Measurements from ENCODE around the gene RNGTT. TPM values are rescaled to one million over a fixed set of nuclear protein-coding genes. Genes with fewer than 3 reads are reported as not detected.
A peak's percentile ranks its signal among the peaks of the same experiment; 100 is the strongest.

Gene RNGTT
- total and polyA plus RNA-seq, 10 of the 15 experiments (the other 5 are each of a cell fraction or from before 2014, with no cell fraction given): 7.7 to 30.4 (median 22.2) TPM

GRCh38 chr6:88566746-88567534 is 396.5 kb downstream of the RNGTT start (continued):
- peak; percentile 27; the same call in 1 of the 2 replicates for TF ChIP-seq CREB1 (IDR thresholded peaks at IDR 0.05; ENCODE audit: low read depth)
- no peak for TF ChIP-seq CEBPZ (IDR thresholded peaks at IDR 0.05; ENCODE audit: low read depth, low read length)
- TF ChIP-seq TCF7 (IDR thresholded peaks at IDR 0.05; ENCODE audit: borderline replicate concordance): no peak
- peak; percentile 73; the same call in 1 of the 2 replicates for TF ChIP-seq NFIC (IDR thresholded peaks at IDR 0.05; ENCODE audit: low read depth, low read length)
- TF ChIP-seq MTA3 (IDR thresholded peaks at IDR 0.05; ENCODE audit: borderline replicate concordance, low read length): no peak
- TF ChIP-seq USF2 (IDR thresholded peaks at IDR 0.05; ENCODE audit: borderline replicate concordance, low read depth, low read length): no peak
- no peak for TF ChIP-seq ZBTB40 (IDR thresholded peaks at IDR 0.05; ENCODE audit: borderline replicate concordance)
- no peak for TF ChIP-seq EED (IDR thresholded peaks at IDR 0.05; ENCODE audit: low read depth)
- peak; percentile 67; the same call in 1 of the 2 replicates for TF ChIP-seq CBX5 (IDR thresholded peaks at IDR 0.05; ENCODE audit: low read depth)
- TF ChIP-seq RAD21 (IDR thresholded peaks at IDR 0.05; ENCODE audit: insufficient read depth, low read depth, low read length): peak; percentile 16; the same call in 1 of the 2 replicates
- TF ChIP-seq NR2F1 (conservative IDR thresholded peaks at IDR 0.05): no peak
